Measurements from ENCODE around the gene PCDHB7. TPM values are rescaled to one million over a fixed set of nuclear protein-coding genes. Genes with fewer than 3 reads are reported as not detected.
"Not testable (repeated sequence)": the region's sequence is repeated elsewhere in the genome, so short reads cannot be mapped to it uniquely, and the experiment has no call there.

PCDHB7 gene
- total RNA-seq, 1 donor from 2014 or later: 7.6 TPM

DNA sequence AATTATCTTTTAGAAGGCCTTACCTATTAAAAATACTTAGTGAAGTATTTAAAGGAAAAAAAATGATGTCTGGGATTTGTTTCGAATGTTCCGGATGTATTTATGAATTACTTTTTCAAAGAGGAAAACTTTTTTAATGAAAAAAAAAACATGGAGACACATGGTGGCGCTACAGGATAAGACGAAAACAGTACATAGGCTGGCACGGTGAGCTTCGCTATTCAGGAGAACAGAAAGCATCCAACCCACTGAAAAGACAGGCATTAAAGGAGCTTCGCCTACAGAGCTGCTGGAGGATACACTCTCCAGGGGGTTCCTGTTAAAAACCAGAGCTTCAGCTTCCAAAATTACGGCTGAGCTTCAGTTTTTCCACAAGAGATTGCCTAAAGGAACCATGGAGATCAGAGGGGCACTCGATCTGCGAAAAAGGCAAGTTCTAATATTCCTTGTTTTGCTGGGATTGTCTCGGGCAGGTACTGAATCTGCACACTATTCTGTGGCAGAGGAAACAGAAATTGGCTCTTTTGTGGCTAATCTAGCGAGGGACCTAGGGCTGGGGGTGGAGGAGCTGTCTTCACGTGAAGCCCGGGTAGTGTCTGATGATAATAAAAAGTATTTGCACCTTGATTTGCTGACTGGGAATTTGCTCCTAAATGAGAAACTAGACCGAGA lies 50.8 kb downstream of the PCDHB7 start, which contains the start of gene PCDHB14:
PCDHB14 (plus strand) TSS at position 232 of the 672 bp plus-strand sequence; CDS start at position 395, 163 bp downstream.
- peaks cover 73 to 98% of the 10 kb centered on the region in 2 donors for H3K9me3 ChIP-seq
- H3K4me1 ChIP-seq: no peaks in the 10 kb centered on the region
- DNase-seq (ENCODE audit: low spot score in 2 of 2): no peak
- H3K36me3 ChIP-seq: peaks cover 0 to 7% of the 10 kb centered on the region in 2 donors
- intact Hi-C loops (cut with DNase I): no loop called here
- H3K27me3 ChIP-seq: no peaks in the 10 kb centered on the region
- no peak within 1 kb of the TSS for H3K27ac ChIP-seq
- TF ChIP-seq, protein P1, sequence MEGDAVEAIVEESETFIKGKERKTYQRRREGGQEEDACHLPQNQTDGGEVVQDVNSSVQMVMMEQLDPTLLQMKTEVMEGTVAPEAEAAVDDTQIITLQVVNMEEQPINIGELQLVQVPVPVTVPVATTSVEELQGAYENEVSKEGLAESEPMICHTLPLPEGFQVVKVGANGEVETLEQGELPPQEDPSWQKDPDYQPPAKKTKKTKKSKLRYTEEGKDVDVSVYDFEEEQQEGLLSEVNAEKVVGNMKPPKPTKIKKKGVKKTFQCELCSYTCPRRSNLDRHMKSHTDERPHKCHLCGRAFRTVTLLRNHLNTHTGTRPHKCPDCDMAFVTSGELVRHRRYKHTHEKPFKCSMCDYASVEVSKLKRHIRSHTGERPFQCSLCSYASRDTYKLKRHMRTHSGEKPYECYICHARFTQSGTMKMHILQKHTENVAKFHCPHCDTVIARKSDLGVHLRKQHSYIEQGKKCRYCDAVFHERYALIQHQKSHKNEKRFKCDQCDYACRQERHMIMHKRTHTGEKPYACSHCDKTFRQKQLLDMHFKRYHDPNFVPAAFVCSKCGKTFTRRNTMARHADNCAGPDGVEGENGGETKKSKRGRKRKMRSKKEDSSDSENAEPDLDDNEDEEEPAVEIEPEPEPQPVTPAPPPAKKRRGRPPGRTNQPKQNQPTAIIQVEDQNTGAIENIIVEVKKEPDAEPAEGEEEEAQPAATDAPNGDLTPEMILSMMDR (IDR thresholded peaks at IDR 0.05): no peak
- peak within 1 kb of the TSS; percentile 22 to 43 for H3K4me3 ChIP-seq

- H3K4me1 ChIP-seq; H3K27ac ChIP-seq; H3K4me3 ChIP-seq; DNase-seq (ENCODE audit: low spot score in 2 of 2); intact Hi-C loops (cut with DNase I); H3K36me3 ChIP-seq; H3K27me3 ChIP-seq: not testable (repeated sequence)
- H3K9me3 ChIP-seq: peaks cover 63 to 92% of the 10 kb centered on the region in 2 donors
Measured at GRCh38 chr5:141224844-141225243, 52.4 kb downstream of the PCDHB7 start.

GRCh38 chr5:141225421-141225820 lies 53.0 kb downstream of the PCDHB7 start:
- H3K27ac ChIP-seq; intact Hi-C loops (cut with DNase I); H3K4me1 ChIP-seq; DNase-seq (ENCODE audit: low spot score in 2 of 2); H3K4me3 ChIP-seq; H3K36me3 ChIP-seq; H3K27me3 ChIP-seq: not testable (repeated sequence)
- peaks cover 65 to 92% of the 10 kb centered on the region in 2 donors for H3K9me3 ChIP-seq

Other genes with a start within 250 kb of the PCDHB7 start
- gene PCDHAC1, start 246.3 kb upstream of the PCDHB7 start, total RNA-seq: 0.32 TPM
- not detected for gene PCDHAC2, start 206.2 kb upstream of the PCDHB7 start, total RNA-seq
- not detected for gene PCDHB1, start 121.3 kb upstream of the PCDHB7 start, total RNA-seq
- 1.4 TPM for gene PCDHB2, start 78.0 kb upstream of the PCDHB7 start, total RNA-seq
- 1.1 TPM for gene PCDHB3, start 72.2 kb upstream of the PCDHB7 start, total RNA-seq
- gene PCDHB4, start 50.8 kb upstream of the PCDHB7 start, total RNA-seq: 5.1 TPM
- gene PCDHB5, start 37.4 kb upstream of the PCDHB7 start, total RNA-seq: 61.8 TPM
- gene PCDHB6, start 22.6 kb upstream of the PCDHB7 start, total RNA-seq: 1.5 TPM
- gene PCDHB8, start 5.1 kb downstream of the PCDHB7 start, total RNA-seq: 0.11 TPM
- gene PCDHB16, start 9.7 kb downstream of the PCDHB7 start, total RNA-seq: 18.3 TPM
- gene PCDHB9, start 14.5 kb downstream of the PCDHB7 start, total RNA-seq: 1.9 TPM
- gene PCDHB10, start 19.7 kb downstream of the PCDHB7 start, total RNA-seq: 0.21 TPM
- 7.1 TPM for gene PCDHB11, start 27.0 kb downstream of the PCDHB7 start, total RNA-seq
- 19.7 TPM for gene PCDHB12, start 36.1 kb downstream of the PCDHB7 start, total RNA-seq
- gene PCDHB13, start 41.3 kb downstream of the PCDHB7 start, total RNA-seq: 6.7 TPM
- gene PCDHB14, start 50.7 kb downstream of the PCDHB7 start, total RNA-seq: 10.6 TPM
- 2.9 TPM for gene PCDHB15, start 72.8 kb downstream of the PCDHB7 start, total RNA-seq
- gene SLC25A2, start 131.4 kb downstream of the PCDHB7 start, total RNA-seq: not detected
- gene TAF7, start 148.1 kb downstream of the PCDHB7 start, total RNA-seq: 30.1 TPM
- not detected for gene PCDHGA1, start 157.9 kb downstream of the PCDHB7 start, total RNA-seq
- 4.9 TPM for gene PCDHGA2, start 166.1 kb downstream of the PCDHB7 start, total RNA-seq
- gene PCDHGA3, start 171.2 kb downstream of the PCDHB7 start, total RNA-seq: 9.2 TPM
- gene PCDHGB1, start 177.5 kb downstream of the PCDHB7 start, total RNA-seq: 1.8 TPM
- 4.3 TPM for gene PCDHGA4, start 182.4 kb downstream of the PCDHB7 start, total RNA-seq
- gene PCDHGB2, start 187.3 kb downstream of the PCDHB7 start, total RNA-seq: 12.2 TPM
- 4.5 TPM for gene PCDHGA5, start 191.5 kb downstream of the PCDHB7 start, total RNA-seq
- gene PCDHGB3, start 197.6 kb downstream of the PCDHB7 start, total RNA-seq: 14.4 TPM
- gene PCDHGA6, start 201.2 kb downstream of the PCDHB7 start, total RNA-seq: 2.0 TPM
- 4.2 TPM for gene PCDHGA7, start 210.1 kb downstream of the PCDHB7 start, total RNA-seq
- 3.6 TPM for gene PCDHGB4, start 215.1 kb downstream of the PCDHB7 start, total RNA-seq
- gene PCDHGA8, start 220.0 kb downstream of the PCDHB7 start, total RNA-seq: 3.2 TPM
- gene PCDHGB5, start 225.3 kb downstream of the PCDHB7 start, total RNA-seq: 19.6 TPM
- gene PCDHGA9, start 230.1 kb downstream of the PCDHB7 start, total RNA-seq: 3.2 TPM
- gene PCDHGB6, start 235.4 kb downstream of the PCDHB7 start, total RNA-seq: 3.9 TPM
- 4.4 TPM for gene PCDHGA10, start 240.3 kb downstream of the PCDHB7 start, total RNA-seq
- 10.2 TPM for gene PCDHGB7, start 245.0 kb downstream of the PCDHB7 start, total RNA-seq
- gene PCDHGA11, start 248.4 kb downstream of the PCDHB7 start, total RNA-seq: 5.3 TPM